HepG2 (cell line): Measurements from ENCODE around the gene YY2. TPM values are rescaled to one million over a fixed set of nuclear protein-coding genes. Genes with fewer than 3 reads are reported as not detected.

Source experiments
- CENPX ChIP-seq: sonication (generic); formaldehyde crosslinking; IDR thresholded peaks from 2 replicates; pipeline ENCODE4 v1.9.0; 2021; ENCODE audit warnings: mild to moderate bottlenecking, missing genetic modification reagents, moderate library complexity
- NKX3-1 ChIP-seq: sonication (generic); formaldehyde crosslinking; IDR thresholded peaks from 2 replicates; pipeline ENCODE4 v1.5.0; 2020; ENCODE audit warnings: missing genetic modification reagents
- PAXIP1 ChIP-seq: sonication (generic); formaldehyde crosslinking; conservative IDR thresholded peaks from 2 replicates; pipeline ENCODE4 v1.4.0; 2020; ENCODE audit warnings: mild to moderate bottlenecking, missing genetic modification reagents, moderate library complexity
- PTBP1 ChIP-seq: fragments of 200-400 bp; formaldehyde crosslinking; IDR thresholded peaks from 2 replicates; pipeline ENCODE4 v1.6.1; 2018; ENCODE audit warnings: low read length, low read depth; ENCODE audit not compliant: poor library complexity, severe bottlenecking
- SMAD3 ChIP-seq: sonication (generic); formaldehyde crosslinking; IDR thresholded peaks from 2 replicates; pipeline ENCODE4 v1.4.0; 2020; ENCODE audit warnings: missing genetic modification reagents
- TBP ChIP-seq: sonication (generic); formaldehyde crosslinking; IDR thresholded peaks from 2 replicates; pipeline ENCODE4 v1.5.0; 2020; ENCODE audit warnings: missing genetic modification reagents
- TCF12 ChIP-seq, 2 experiments: fragments of 450-650 bp in 1 of 2; sonication (generic) in 1 of 2; formaldehyde crosslinking in 1 of 2; IDR thresholded peaks; 2 replicates each; pipeline versions ENCODE4 v1.6.1 to v1.8.0; 2017 to 2022; ENCODE audit warnings: antibody characterized with exemption in 1 of 2, mild to moderate bottlenecking in 1 of 2, missing genetic modification reagents in 1 of 2, moderate library complexity in 1 of 2
- THRA ChIP-seq: sonication (generic); formaldehyde crosslinking; IDR thresholded peaks from 2 replicates; pipeline ENCODE4 v1.4.0; 2020; ENCODE audit warnings: missing genetic modification reagents, borderline replicate concordance
- TSC22D2 ChIP-seq: sonication (generic); formaldehyde crosslinking; IDR thresholded peaks from 2 replicates; pipeline ENCODE4 v1.5.1; 2020; ENCODE audit warnings: missing genetic modification reagents, mild to moderate bottlenecking, borderline replicate concordance
- ZBTB46 ChIP-seq: sonication (generic); formaldehyde crosslinking; IDR thresholded peaks from 2 replicates; pipeline ENCODE4 v1.4.0; 2020; ENCODE audit warnings: mild to moderate bottlenecking, missing genetic modification reagents, borderline replicate concordance
- ZNF20 ChIP-seq: sonication (generic); formaldehyde crosslinking; IDR thresholded peaks from 2 replicates; pipeline ENCODE4 v1.4.0; 2020; ENCODE audit warnings: mild to moderate bottlenecking, moderate library complexity, missing genetic modification reagents
- ZNF251 ChIP-seq: sonication (generic); formaldehyde crosslinking; IDR thresholded peaks from 2 replicates; pipeline ENCODE4 v1.9.0; 2021; ENCODE audit warnings: mild to moderate bottlenecking, missing genetic modification reagents
- ZNF282 ChIP-seq: fragments of 450-650 bp; IDR thresholded peaks from 2 replicates; pipeline ENCODE4 v1.6.1; 2018; ENCODE audit not compliant: partially characterized antibody
- ZNF678 ChIP-seq: sonication (generic); formaldehyde crosslinking; IDR thresholded peaks from 2 replicates; pipeline ENCODE4 v1.4.0; 2020; ENCODE audit warnings: mild to moderate bottlenecking, missing genetic modification reagents
- ZNF687 ChIP-seq: sonication (generic); formaldehyde crosslinking; IDR thresholded peaks from 2 replicates; pipeline ENCODE4 v1.5.1; 2020; ENCODE audit warnings: mild to moderate bottlenecking, missing genetic modification reagents, moderate library complexity
- ZNF776 ChIP-seq: sonication (generic); formaldehyde crosslinking; IDR thresholded peaks from 2 replicates; pipeline ENCODE4 v1.4.0; 2020; ENCODE audit warnings: mild to moderate bottlenecking, missing genetic modification reagents
- polyA plus RNA-seq, 8 experiments: library from polyadenylated mRNA; depleted of rRNA in 3 of 8; stranded (reverse) in 7 of 8; unstranded in 1 of 8; fragments of >200 nt; fragmentation: Illumina TruSeq in 4 of 8; extraction: Trizol in 4 of 8; gene quantifications; 2 replicates each; pipeline versions ENCODE4 v1.2.1 to v1.2.3, GENCODE V29; 2011 to 2016; ENCODE audit warnings: low read depth in 4 of 8, missing spikeins in 1 of 8, mixed read lengths in 1 of 8; ENCODE audit not compliant: insufficient read depth in 1 of 8
- total RNA-seq, 5 experiments: library from RNA; depleted of rRNA; stranded (reverse); fragments of >200 nt; fragmentation: Illumina TruSeq; extraction: Trizol; gene quantifications; 2 replicates each; pipeline ENCODE4 v1.2.3, GENCODE V29; 2016; ENCODE audit warnings: low read depth in 1 of 5

Gene YY2
- total and polyA plus RNA-seq, 2 of the 13 experiments (the other 11 are each of a cell fraction or from before 2014, with no cell fraction given), result 0.34 to 0.44 TPM

DNA sequence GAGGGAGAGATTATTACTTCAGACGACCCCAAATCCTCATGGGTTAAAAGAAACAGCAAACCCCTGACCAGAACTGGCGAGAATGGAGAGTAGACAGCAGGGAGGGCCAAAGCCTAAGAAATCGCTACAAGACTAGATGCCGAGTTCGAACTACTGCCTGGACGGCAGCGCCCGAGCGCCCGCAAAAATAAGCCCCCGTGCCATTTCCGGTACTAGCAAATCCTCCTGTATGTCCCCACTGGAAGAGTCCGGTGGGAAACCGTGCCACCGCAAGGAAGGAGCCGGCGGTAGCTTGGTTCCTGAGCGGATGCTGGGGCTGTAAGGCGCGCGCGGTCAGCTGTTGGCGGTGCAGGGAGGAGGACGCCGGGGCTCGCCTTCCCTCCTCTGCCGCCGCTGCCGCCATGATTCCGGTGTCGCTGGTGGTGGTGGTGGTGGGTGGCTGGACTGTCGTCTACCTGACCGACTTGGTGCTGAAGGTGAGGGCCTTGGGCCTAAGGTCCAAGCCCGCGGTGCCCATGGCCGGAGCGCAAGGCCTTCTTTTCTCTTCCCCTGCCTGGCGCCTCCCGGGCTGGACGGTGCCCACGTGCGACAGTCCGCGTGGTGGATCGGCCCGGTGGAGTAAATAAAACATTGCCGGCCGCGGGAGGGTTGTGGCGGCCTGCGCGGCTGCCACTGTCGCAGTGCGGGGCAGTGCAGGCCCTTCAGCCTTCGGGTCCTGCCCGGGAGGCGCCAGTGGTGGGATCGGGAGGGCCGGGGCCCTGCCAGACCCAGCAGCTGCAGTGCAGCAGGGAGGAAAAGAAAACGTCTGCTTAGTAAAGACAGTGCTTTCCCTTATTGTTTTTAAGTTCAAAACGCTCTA lies 16.2 kb upstream of the YY2 start, which contains the start of gene MBTPS2 (continued):
- TF ChIP-seq ZBTB46 (CRISPR knock-in tag) (no peak), ZNF282 (no peak), TBP (CRISPR knock-in tag) (no peak), PTBP1 (no peak), THRA (CRISPR knock-in tag) (no peak), SMAD3 (CRISPR knock-in tag) (peak; percentile 64; the same call in 1 of the 2 replicates), ZNF251 (CRISPR knock-in tag) (no peak), TCF12 (IDR thresholded peaks at IDR 0.05) (no peak), TCF12 (CRISPR knock-in tag; IDR thresholded peaks at IDR 0.05) (no peak), TSC22D2 (CRISPR knock-in tag) (0 out of 2 replicates have a peak, but pooled peaks have one; percentile 21), PAXIP1 (peak; percentile 36; the same call in 1 of the 2 replicates), ZNF687 (CRISPR knock-in tag) (peak; percentile 89), NKX3-1 (CRISPR knock-in tag) (peak; percentile 63; the same call in 1 of the 2 replicates), CENPX (CRISPR knock-in tag) (no peak), ZNF20 (CRISPR knock-in tag) (peak; percentile 61; the same call in 1 of the 2 replicates), ZNF776 (CRISPR knock-in tag) (no peak; the same call in 1 of the 2 replicates), ZNF678 (CRISPR knock-in tag) (no peak)
